Measurements from ENCODE around the gene HABP2.

The HABP2 gene

DNA sequence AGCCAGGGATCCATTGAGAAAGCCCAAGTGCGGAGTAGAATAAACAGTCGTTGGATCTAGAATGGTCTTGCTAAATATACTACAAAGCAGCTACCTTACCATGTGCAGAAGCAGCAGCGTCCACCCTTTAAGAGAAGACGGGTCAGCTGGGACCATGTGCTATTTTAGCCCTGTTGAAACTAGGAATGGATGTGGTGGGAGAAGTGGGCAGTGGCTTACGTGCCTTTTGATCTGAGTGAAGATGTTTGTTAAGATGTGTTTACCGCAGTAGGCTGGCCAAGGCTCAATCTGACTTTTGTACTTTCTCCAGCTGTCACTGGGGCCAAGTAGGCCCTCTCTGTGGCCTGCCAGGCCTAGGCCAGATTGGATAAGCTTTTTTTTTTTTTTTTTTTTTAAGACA lies 9.2 kb downstream of the HABP2 start:
- no peak for TF ChIP-seq CTCF (IDR thresholded peaks at IDR 0.05; ENCODE audit: insufficient read depth, missing control alignments)
- FAIRE-seq (no peak), DNase-seq (ENCODE audit: insufficient read length, low spot score) (no peak)

DNA sequence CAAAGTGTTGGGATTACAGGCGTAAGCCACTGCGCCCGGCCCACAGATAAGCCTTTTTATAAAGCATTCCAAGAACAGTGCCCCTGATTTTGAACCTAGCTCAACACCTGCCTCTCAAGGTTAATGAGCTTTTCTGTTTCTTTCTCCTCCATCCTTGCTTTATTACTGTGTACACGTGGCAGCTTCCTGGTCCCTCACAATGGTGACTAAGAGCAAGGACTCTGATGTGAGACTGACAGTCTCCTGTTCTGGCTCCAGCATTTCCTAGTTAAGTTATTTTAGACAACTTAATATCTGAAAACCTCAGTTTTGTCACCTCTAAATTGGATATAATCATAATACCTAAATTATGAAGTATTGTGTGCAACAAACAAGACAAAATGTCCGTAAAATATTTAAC lies 9.9 kb downstream of the HABP2 start:
- no peak for TF ChIP-seq CTCF (IDR thresholded peaks at IDR 0.05; ENCODE audit: insufficient read depth, missing control alignments)
- FAIRE-seq (no peak), DNase-seq (ENCODE audit: insufficient read length, low spot score) (no peak)

DNA sequence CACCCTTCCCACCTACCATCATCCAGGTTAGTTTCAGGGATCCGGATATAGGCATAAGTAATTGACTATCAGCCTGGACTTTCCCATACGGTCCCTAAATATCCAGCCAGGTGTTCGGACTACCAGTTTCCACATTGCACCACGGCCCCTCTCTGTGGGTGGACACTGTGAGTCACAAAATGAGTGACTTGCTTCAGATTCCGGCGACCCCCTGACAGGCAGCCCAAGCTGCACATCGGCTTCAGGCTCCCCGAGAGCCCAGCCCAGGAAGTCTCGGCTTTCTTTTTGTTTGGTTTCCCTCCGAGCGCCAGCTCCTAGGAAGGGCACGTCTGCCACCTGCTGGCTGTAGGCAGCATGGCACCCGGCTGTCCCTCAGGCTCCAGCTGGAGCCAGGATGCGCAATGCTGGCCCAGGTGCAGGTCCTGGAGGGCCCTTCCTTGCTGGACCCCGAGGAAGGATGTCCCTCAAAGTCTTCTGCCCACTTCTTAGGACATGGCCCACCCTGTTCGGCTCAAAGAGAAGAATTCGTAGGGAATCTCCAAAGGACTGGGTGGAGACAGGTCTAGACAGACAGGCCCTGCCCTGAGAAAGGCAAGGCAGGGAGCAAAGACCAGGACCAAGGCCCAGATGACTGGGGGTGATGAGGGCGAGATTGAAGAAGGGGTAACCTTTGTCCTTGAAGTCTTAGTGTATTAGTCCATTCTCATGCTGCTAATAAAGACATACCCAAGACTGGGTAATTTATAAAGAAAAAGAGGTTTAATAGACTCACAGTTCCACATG lies 10.6 kb downstream of the HABP2 start:
- peak; percentile 94 for TF ChIP-seq CTCF (IDR thresholded peaks at IDR 0.05; ENCODE audit: insufficient read depth, missing control alignments)
- FAIRE-seq (no peak), DNase-seq (ENCODE audit: insufficient read length, low spot score) (peak; percentile 31)

- no peak for TF ChIP-seq CTCF (IDR thresholded peaks at IDR 0.05; ENCODE audit: insufficient read depth, missing control alignments)
- FAIRE-seq (no peak), DNase-seq (ENCODE audit: insufficient read length, low spot score) (no peak)
Observed at GRCh38 chr10:113565364-113565763, 12.5 kb downstream of the HABP2 start.

GRCh38 chr10:113566888-113567287 lies 14.0 kb downstream of the HABP2 start:
- FAIRE-seq, result no peak

DNA sequence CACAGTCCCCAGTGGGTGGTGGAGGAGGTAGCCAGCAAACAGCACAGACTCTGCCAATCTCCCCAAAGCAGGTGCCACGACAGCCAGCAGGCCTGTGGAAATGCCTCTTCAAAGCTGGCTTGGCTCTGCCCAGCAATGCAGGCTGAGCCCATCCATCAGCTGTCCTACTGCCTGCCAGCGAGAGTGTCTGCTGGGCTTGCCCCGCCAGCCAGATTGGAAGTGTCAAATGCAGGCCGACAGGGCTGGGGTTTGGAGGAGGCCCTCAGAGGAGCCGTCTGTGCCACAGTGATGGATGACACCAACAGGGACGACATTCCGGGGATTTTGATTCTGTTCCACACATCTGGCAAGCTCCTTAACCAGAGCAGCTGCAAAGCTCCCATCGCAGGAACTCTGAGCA lies 16.7 kb downstream of the HABP2 start:
- TF ChIP-seq CTCF (IDR thresholded peaks at IDR 0.05; ENCODE audit: insufficient read depth, missing control alignments), result no peak
- no peak for FAIRE-seq
- no peak for DNase-seq (ENCODE audit: insufficient read length, low spot score)

More at GRCh38 chr10:113566888-113567287, 14.0 kb downstream of the HABP2 start:
- TF ChIP-seq CTCF (IDR thresholded peaks at IDR 0.05; ENCODE audit: insufficient read depth, missing control alignments), result no peak
- no peak for DNase-seq (ENCODE audit: insufficient read length, low spot score)

DNA sequence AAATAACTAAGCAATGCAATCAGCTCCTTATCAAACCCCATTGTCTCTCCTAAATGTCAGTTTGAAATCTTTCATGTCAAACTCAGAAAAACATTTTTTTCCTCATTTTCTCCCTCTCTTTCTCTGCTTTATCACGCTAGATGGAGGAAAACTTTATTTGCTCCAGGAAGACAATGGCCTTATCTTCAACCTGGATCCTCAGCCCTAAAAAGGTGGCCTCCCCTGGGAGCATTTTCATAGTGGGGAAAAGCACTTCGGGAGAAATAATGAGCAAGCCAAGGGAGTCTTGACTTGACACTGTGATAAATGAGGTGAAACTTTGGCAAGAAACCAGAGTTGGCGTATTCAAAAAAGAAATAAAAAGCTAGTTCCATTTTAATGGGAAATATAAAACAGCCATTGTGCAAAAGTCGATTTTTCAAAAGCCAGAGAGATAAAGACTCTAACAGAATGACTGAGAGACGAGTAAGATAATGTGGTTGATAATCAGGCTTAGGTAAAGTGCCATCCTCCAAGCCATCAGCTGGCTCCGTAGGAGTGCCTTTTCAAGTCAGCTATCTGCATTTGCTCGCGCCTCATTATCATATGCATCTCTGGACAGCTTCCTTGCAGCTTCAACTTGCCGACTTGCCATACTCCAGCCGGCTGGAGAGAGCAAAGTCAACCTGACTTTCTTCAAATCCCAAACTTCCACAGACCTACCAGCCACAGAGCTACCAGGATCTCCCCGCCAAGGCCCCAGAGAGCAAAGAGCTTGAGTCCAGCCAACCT lies 19.9 kb downstream of the HABP2 start:
- TF ChIP-seq CTCF (IDR thresholded peaks at IDR 0.05; ENCODE audit: insufficient read depth, missing control alignments), result no peak
- FAIRE-seq (no peak), DNase-seq (ENCODE audit: insufficient read length, low spot score) (no peak)

Measured in D721Med (cell line).